HFF-Myc (cell line): ENCODE results near the gene RHBDL1.

Experiments used
- DNase-seq: peaks from one replicate; pipeline ENCODE4 v3.0.0-alpha.2; 2011; ENCODE audit warnings: low read depth; ENCODE audit errors: extremely low read depth
- H3K4me3 ChIP-seq: replicated peaks from 2 replicates; pipeline ENCODE4 v1.5.1; 2011; ENCODE audit warnings: low read depth, mild to moderate bottlenecking, control low read depth, low read length
- TF ChIP-seq, protein P1 (sequence below): IDR thresholded peaks from 2 replicates; pipeline ENCODE4 v1.5.1; 2012; ENCODE audit warnings: mild to moderate bottlenecking, low read depth, low read length, control low read depth; ENCODE audit errors: missing control alignments

The RHBDL1 gene

DNA sequence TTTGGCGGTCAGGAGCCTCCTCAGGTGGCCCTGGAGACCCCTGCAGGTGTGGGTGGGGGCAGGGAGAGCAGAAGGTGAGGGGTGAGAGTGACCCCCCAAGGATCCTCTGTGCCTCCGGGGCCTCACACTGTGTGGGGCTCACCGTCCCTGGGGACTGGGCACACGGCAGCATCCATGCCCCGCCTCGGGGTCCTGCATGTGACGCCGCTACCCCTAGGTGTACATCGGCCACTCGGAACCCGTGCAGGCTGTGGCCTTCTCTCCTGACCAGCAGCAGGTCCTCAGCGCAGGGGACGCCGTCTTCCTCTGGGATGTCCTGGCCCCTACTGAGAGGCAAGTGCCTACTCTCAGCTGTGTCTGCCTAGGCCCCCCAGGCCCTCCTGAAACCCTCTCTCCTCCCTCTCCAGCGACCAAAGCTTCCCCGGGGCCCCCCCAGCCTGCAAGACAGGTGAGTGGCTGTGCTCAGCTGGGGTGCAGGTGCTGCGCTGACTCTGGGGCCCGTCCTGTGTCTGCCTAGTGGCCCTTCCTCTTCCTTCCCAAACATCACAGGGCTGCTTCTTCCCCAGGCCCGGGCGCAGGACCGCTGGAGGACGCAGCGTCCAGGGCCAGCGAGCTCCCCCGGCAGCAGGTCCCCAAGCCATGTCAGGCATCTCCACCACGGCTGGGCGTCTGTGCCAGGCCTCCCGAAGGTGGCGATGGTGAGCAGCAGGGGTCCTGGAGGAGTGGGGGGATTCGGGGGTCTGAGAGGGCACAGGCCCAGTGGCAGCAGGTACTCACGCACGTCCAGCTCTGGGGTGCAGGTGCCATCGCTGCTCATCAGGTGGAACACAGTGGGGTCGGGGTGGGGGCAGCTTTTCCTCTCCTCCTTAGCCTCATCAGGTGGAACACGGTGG, 16.5 kb upstream of the RHBDL1 start:
- TF ChIP-seq, protein P1, sequence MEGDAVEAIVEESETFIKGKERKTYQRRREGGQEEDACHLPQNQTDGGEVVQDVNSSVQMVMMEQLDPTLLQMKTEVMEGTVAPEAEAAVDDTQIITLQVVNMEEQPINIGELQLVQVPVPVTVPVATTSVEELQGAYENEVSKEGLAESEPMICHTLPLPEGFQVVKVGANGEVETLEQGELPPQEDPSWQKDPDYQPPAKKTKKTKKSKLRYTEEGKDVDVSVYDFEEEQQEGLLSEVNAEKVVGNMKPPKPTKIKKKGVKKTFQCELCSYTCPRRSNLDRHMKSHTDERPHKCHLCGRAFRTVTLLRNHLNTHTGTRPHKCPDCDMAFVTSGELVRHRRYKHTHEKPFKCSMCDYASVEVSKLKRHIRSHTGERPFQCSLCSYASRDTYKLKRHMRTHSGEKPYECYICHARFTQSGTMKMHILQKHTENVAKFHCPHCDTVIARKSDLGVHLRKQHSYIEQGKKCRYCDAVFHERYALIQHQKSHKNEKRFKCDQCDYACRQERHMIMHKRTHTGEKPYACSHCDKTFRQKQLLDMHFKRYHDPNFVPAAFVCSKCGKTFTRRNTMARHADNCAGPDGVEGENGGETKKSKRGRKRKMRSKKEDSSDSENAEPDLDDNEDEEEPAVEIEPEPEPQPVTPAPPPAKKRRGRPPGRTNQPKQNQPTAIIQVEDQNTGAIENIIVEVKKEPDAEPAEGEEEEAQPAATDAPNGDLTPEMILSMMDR = peak; percentile 15
- no peak overlapping the region for H3K4me3 ChIP-seq
- DNase-seq = no peak

DNA sequence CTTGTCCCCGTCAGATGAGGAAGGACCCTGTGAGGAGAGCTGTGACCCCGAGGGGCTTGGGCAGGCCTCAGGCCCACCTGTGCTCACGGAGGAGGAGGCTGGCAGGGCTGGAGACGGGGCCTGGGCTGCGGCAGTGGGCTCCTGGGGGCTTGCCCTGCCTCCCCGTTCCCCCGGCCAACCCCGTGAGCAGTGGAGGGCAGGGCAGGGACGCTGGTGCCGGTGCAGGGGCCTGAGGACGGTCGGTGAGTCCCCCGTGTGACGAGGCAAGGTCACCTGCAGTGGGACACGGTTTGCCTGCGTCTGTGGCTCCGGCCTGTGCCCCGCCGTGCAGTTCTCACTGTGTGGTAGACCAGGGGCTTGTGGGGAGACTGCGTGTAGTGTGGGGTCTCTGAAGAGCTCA, 15.9 kb upstream of the RHBDL1 start:
- H3K4me3 ChIP-seq = no peak overlapping the region
- TF ChIP-seq, protein P1 = no peak
- no peak for DNase-seq

- TF ChIP-seq, protein P1 = no peak
- DNase-seq = no peak
- H3K4me3 ChIP-seq = no peak overlapping the region
Measured at GRCh38 chr16:660132-660458, 15.4 kb upstream of the RHBDL1 start.

GRCh38 chr16:660459-661183, 14.8 kb upstream of the RHBDL1 start:
- TF ChIP-seq, protein P1 = peak; percentile 35
- DNase-seq = peak; percentile 69
- H3K4me3 ChIP-seq = no peak overlapping the region

DNA sequence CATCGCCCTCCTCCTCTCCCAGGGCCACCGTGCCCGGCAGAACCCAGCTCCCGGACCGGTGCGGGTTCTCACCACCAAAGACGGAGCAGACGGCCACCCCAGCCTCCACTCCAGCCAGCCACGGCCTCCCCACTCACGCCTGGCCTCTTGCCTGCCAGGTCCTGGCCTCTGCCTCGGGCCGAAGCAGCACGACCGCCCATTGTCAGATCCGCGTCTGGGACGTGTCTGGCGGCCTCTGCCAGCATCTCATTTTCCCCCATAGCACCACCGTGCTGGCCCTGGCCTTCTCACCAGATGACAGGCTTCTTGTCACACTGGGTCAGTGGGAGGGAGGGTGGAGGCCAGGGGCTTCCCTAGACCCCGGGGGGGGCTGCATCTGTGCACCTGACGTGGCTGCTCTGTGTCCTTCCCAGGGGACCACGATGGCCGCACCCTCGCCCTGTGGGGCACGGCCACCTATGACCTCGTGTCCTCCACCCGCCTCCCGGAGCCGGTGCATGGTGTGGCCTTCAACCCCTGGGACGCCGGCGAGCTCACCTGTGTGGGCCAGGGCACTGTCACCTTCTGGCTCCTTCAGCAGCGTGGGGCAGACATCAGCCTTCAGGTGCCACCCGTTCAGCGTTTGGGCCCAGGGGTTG, 14.2 kb upstream of the RHBDL1 start:
- TF ChIP-seq, protein P1 = no peak

GRCh38 chr16:662095-662494, 13.4 kb upstream of the RHBDL1 start:
- H3K4me3 ChIP-seq = no peak overlapping the region
- TF ChIP-seq, protein P1 = no peak
- DNase-seq = no peak

More for the DNA sequence above, 14.2 kb upstream of the RHBDL1 start:
- DNase-seq = no peak
- H3K4me3 ChIP-seq = no peak overlapping the region
